HG02884 (cell line): Measurements from ENCODE around the gene PLD2.

Source experiments
- ATAC-seq: cut with Tn5 transposase; IDR thresholded peaks from one replicate; pipeline ENCODE4 v1.9.1; 2021; ENCODE audit warnings: mild to moderate bottlenecking, moderate library complexity; ENCODE audit not compliant: unreplicated experiment

Gene PLD2

GRCh38 chr17:4833941-4834680, 27.2 kb downstream of the PLD2 start:
- ATAC-seq = no peak

DNA sequence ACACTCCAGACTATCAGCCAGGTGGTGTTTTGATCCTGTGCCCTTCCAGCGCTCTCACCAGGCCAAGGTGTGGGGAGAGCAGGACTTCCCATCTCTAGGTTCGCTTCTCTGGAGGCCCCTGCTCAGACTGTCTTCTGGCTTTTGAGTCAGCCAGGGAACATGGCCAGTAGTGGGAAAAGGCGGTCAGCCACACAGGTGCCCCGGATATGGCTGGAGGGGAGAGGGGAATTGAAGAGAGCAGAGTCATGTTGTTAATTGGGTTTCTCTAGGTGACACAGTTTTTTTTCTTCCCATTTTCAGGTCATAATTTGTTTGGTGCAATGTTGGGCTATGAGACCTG, 27.7 kb downstream of the PLD2 start:
- no peak for ATAC-seq

GRCh38 chr17:4836221-4836620, 29.3 kb downstream of the PLD2 start:
- ATAC-seq = no peak

DNA sequence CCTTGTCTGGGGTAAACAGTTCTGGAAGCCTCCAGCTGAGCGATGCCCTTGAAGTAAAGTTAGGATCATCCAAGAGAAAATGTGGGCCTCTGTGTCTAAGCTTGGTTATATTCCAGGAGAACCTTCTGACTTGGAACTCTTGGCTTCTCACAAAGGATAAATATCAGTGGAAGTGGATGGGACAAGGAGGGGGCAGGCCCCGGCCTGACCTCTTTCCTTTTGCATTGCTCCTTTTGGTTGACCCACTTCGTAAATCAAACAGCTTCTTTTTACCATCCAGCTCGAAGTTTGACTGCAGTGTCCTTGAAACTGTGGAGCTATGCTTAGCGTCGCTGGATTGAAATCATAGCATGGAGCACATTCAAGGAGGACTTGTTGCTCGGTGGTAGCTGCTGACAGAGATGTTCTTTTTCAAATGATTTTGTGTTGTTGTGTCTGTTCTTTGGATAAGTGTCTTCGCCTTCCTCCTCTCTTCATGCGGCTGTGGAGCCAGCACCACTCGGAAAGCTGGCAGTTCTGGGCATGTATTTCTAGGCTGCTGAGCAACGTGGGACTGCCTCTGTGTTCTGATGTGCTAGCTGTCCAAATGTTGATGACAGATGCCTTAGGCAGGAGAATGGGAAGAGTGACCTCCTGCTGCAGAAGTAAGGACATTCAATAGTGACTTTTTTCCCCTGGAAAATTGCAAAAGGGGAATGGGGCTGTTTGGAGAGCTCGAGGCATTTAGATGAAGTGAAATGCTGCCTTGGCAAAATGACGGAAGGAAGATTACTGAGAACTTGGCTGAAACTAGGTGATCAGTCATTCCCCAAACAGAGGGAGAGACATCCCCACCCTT, 30.7 kb downstream of the PLD2 start:
- ATAC-seq = no peak

- no peak for ATAC-seq
Measured at GRCh38 chr17:4838309-4838785, 31.4 kb downstream of the PLD2 start.

DNA sequence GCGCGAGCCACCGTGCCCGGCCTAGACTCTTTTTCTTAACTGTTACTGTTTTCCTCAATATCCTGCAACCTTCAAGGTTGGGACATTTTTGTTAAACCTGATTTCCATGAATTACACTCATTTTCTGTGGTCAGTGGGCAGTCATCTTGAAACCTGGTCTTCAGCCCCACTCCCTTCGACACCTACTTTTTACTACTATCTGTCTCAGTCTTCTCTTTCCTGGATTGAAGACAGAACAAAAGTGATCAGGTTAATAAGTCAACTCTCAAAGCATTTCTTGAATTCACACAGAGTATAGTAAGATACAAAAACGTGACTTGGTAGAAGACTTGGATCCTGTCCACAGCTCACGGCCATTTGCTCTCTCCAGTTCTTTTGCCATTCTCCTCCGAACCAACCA, 32.3 kb downstream of the PLD2 start:
- no peak for ATAC-seq

DNA sequence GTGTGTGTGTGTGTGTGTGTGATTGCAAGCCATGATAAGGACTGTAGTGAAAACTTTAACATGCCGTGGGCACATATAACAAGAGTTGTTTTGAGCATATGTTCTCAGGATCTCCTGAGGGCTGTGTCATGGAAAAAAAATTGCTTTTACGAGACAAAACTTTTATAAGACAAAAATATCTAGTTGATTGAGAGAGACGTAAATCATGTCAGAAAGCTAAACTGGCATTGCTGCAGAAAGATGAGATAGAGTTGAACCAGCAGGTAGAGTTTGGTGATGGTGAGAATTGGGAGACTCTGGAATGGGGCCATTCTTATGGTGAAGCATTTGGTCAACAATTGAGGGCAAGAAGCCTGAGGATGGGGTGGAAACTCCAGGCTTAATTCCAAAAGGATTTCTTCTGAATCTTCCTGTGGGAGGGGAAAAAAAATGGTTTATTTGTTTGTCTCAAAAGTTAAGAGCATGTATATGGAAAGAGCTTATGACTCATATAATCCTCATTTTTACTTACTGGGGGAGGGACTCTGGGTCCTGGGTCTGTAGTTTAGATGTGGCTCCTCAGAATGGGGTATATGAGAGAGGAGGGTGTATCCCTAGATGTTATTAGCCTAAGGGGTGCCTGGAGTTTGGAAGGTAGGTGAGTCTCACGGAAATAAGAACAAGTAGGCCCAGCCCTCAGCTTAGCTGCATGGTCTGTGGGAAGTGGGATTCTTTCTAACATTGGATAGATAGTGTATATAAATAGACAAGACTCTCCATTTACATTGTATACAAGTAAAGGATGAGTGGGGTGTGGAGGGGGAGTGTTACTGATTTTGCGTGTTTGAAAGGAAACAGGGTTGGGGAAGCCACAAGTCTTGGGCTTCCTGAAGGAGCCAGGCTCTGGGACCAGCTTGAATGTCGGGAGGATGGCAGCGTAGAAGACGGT, 33.3 kb downstream of the PLD2 start:
- ATAC-seq = no peak

DNA sequence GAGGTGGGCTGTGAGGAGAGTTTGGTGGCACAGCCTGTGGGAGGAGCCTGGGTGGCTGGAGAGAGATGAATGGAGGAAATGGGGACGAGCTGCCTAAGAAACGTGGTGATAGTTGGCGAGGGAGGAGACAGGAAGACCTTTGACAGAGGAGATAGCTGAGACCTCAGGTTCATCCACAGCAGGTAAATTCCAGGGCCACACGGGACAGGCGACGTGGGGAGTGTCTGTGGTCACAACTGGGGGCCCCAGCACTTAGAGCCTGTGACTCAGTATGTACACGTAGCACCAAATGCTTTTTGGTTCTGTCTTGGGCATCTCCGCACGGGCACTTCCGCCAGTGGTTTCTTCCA, 33.9 kb downstream of the PLD2 start:
- ATAC-seq = no peak

GRCh38 chr17:4842376-4842775, 35.4 kb downstream of the PLD2 start:
- no peak for ATAC-seq

- no peak for ATAC-seq
Measured at GRCh38 chr17:4843321-4844000, 36.5 kb downstream of the PLD2 start.

DNA sequence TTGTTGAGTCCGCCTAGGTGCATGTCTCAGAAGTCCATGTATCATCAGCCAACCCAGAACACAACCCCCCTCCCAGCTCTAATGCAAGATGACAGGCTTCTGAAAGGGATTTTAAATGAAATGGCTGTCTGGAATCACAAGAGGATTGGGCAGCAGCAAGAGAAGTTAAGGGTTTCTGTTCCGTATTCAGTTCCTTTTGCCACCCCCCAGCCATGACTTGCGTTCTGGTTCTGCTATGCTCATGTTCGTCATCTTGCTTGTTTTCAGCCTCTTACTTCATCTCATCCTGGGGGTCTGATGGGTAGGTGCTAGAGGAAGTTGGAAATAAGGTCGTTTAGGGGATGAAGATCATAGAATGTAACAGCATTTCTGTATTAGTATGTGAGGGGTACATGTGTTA, 38.2 kb downstream of the PLD2 start:
- no peak for ATAC-seq

DNA sequence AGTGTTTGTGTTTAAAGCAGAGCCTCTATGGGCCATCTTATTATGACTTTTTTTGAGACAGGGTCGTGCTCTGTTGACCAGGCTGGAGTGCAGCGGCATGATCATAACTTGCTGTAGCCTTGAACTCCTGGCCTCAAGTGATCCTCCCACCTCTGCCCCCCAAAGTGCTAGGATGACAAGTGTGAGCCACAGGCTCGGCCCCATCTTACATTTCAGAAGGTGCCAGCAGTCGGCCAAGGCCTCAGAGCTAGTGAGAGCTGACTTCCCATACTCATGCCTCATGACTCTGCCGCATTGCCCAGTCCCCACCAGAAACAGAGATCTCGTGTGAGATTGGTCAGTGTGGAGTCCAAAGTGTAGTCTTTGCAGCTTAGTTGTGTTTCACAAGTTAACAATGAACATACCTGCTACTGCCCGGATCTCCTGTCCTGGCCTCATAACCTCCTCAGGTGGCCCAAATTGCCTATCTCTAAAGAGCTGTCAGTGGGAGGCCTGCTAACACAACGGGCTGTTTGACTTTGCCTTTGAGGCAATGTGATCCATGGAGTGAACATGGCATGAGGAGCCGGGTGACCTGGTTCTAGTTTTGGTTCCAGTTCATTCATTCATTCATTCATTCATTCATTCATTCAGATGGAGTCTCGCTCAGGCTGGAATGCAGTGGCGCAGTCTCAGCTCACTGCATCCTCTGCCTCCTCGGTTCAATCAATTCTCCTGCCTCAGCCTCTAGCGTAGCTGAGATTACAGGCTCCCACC, 39.9 kb downstream of the PLD2 start:
- no peak for ATAC-seq

DNA sequence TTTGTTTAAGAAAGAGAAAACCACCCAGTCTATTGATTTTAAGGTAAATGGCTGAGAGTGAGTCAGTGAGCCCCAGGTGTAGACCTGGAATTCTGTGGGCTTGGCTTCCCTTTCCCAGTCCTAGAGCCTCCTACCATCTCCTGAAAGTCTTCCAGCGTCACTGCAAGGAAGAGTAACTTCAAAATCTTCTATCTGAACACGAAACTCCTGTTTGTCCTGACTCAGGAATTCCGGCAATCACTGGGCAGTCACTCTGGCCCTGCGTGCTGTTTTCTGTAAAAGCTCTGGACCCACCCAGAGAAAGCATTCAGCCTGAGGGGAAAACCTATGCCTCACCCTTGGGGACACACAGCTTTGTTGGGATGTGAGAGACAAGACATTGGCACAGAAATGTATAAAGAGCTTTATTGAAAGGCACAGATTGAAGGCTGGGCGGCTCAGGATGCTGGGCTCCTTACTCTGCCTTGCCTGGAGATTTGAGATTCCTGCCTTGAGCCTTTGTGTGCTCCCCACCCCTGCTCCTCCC, 42.1 kb downstream of the PLD2 start:
- ATAC-seq = no peak

- no peak for ATAC-seq
Measured at GRCh38 chr17:4850246-4850645, 43.3 kb downstream of the PLD2 start.

GRCh38 chr17:4851084-4851483, 44.1 kb downstream of the PLD2 start:
- ATAC-seq = no peak

- no peak for ATAC-seq
Measured at GRCh38 chr17:4852567-4853207, 45.7 kb downstream of the PLD2 start.

DNA sequence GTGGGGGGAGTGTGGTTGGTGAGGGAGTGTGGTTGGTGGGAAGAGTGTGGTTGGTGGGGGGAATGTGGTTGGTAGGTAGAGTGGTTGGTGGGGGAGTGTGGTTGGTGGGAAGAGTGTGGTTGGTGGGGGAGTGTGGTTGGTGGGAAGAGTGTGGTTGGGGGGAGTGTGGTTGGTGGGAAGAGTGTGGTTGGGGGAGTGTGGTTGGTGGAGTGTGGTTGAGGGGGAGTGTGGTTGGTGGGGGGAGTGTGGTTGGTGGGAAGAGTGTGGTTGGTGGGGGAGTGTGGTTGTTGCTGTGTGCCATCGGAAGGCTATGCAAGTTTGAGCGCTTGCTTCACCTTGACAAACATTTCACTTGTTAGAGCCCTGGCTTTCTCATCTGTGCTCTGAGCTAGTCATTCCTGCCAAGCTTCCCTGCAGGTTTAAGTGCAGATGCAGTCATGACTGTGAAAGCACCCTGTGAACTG, 46.3 kb downstream of the PLD2 start:
- ATAC-seq = no peak

GRCh38 chr17:4854111-4854681, 47.2 kb downstream of the PLD2 start:
- no peak for ATAC-seq
